Measurements from ENCODE around the gene TMEM132D. TPM values are rescaled to one million over a fixed set of nuclear protein-coding genes. Genes with fewer than 3 reads are reported as not detected.

The TMEM132D gene
- total RNA-seq, 1 donor from 2014 or later, result 16.5 TPM

GRCh38 chr12:129373746-129374145 is 530.1 kb downstream of the TMEM132D start:
- no peak for DNase-seq
- Mint-ChIP-seq H3K9me3 (ENCODE audit: unreplicated experiment) (peaks cover 12% of the 10 kb centered on the region), H3K36me3 (ENCODE audit: unreplicated experiment) (peaks cover under 1% of the 10 kb centered on the region), H3K4me1 (ENCODE audit: low read depth, unreplicated experiment) (no peaks in the 10 kb centered on the region), H3K27ac (ENCODE audit: unreplicated experiment) (no peak overlapping the region), H3K4me3 (ENCODE audit: unreplicated experiment) (no peak overlapping the region), H3K27me3 (ENCODE audit: unreplicated experiment) (no peaks in the 10 kb centered on the region)
- no peak for TF ChIP-seq CTCF (IDR thresholded peaks at IDR 0.05; ENCODE audit: partially characterized antibody, unreplicated experiment)

- Mint-ChIP-seq H3K9me3 (ENCODE audit: unreplicated experiment) (peaks cover 14% of the 10 kb centered on the region), H3K27me3 (ENCODE audit: unreplicated experiment) (no peaks in the 10 kb centered on the region), H3K4me1 (ENCODE audit: low read depth, unreplicated experiment) (no peaks in the 10 kb centered on the region), H3K27ac (ENCODE audit: unreplicated experiment) (no peak overlapping the region), H3K4me3 (ENCODE audit: unreplicated experiment) (no peak overlapping the region), H3K36me3 (ENCODE audit: unreplicated experiment) (peaks cover 9% of the 10 kb centered on the region)
- no peak for TF ChIP-seq CTCF (IDR thresholded peaks at IDR 0.05; ENCODE audit: partially characterized antibody, unreplicated experiment)
- DNase-seq, result no peak
These were observed 530.9 kb downstream of the TMEM132D start for GRCh38 chr12:129372876-129373275.

- no peak overlapping the region for H3K4me3 Mint-ChIP-seq (ENCODE audit: unreplicated experiment)
- no peak for TF ChIP-seq CTCF (IDR thresholded peaks at IDR 0.05; ENCODE audit: partially characterized antibody, unreplicated experiment)
- no peaks in the 10 kb centered on the region for H3K4me1 Mint-ChIP-seq (ENCODE audit: low read depth, unreplicated experiment)
- peaks cover 9% of the 10 kb centered on the region for H3K36me3 Mint-ChIP-seq (ENCODE audit: unreplicated experiment)
- H3K9me3 Mint-ChIP-seq (ENCODE audit: unreplicated experiment), result peaks cover 14% of the 10 kb centered on the region
- no peak for DNase-seq
- no peak overlapping the region for H3K27ac Mint-ChIP-seq (ENCODE audit: unreplicated experiment)
- no peaks in the 10 kb centered on the region for H3K27me3 Mint-ChIP-seq (ENCODE audit: unreplicated experiment)
These were observed 531.5 kb downstream of the TMEM132D start for GRCh38 chr12:129372348-129372747.

GRCh38 chr12:129371268-129371667 is 532.6 kb downstream of the TMEM132D start:
- H3K27me3 Mint-ChIP-seq (ENCODE audit: unreplicated experiment), result peaks cover under 1% of the 10 kb centered on the region
- H3K36me3 Mint-ChIP-seq (ENCODE audit: unreplicated experiment), result peaks cover 15% of the 10 kb centered on the region
- TF ChIP-seq CTCF (IDR thresholded peaks at IDR 0.05; ENCODE audit: partially characterized antibody, unreplicated experiment), result no peak
- no peak for DNase-seq
- H3K4me3 Mint-ChIP-seq (ENCODE audit: unreplicated experiment), result no peak overlapping the region
- peaks cover 8% of the 10 kb centered on the region for H3K9me3 Mint-ChIP-seq (ENCODE audit: unreplicated experiment)
- no peaks in the 10 kb centered on the region for H3K4me1 Mint-ChIP-seq (ENCODE audit: low read depth, unreplicated experiment)
- H3K27ac Mint-ChIP-seq (ENCODE audit: unreplicated experiment), result no peak overlapping the region

GRCh38 chr12:129366656-129367055 is 537.2 kb downstream of the TMEM132D start:
- DNase-seq, result no peak
- Mint-ChIP-seq H3K9me3 (ENCODE audit: unreplicated experiment) (peaks cover 7% of the 10 kb centered on the region), H3K27ac (ENCODE audit: unreplicated experiment) (no peak overlapping the region), H3K27me3 (ENCODE audit: unreplicated experiment) (peaks cover 3% of the 10 kb centered on the region), H3K4me3 (ENCODE audit: unreplicated experiment) (no peak overlapping the region), H3K4me1 (ENCODE audit: low read depth, unreplicated experiment) (peaks cover 5% of the 10 kb centered on the region), H3K36me3 (ENCODE audit: unreplicated experiment) (peaks cover 17% of the 10 kb centered on the region)
- no peak for TF ChIP-seq CTCF (IDR thresholded peaks at IDR 0.05; ENCODE audit: partially characterized antibody, unreplicated experiment)
